ENCODE measurements around the gene CACYBP.

DNA sequence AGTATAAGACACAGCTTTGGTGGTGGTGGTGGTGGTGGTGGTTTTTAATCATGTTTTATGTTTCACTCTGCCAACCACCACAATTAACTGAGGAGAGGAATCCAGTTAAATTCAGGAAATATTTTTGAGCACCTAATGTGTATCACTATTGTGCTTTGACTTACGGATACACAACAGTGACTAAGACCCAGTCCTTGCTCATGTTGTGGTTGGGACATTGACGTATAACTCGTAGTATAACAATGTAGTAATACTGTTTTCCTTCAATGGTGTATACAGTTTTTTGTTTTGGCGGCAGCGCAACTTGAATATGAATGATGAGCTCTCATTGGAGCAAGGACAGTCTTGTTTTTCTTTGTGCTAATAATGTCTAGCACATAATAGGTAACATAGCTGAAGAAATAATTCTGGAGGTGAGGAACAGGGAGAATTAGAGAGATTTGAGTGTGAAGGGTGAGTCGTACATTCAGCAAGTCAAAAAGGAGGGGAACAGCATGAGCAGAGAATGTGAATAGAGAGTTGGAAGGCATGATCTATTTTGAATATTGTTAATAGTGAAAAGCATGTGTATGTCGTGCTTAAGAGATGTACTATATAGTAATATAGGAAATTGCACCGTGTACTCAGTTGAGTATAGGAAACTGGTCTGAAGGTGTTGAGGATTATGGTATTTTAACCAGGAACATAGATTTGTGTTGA, 5.5 kb downstream of the CACYBP start:
- no peak for TF ChIP-seq CTCF (IDR thresholded peaks at IDR 0.05)
- TF ChIP-seq POLR2A (IDR thresholded peaks at IDR 0.05), result no peak
- no peak for TF ChIP-seq POLR2AphosphoS5 (IDR thresholded peaks at IDR 0.05)
